Endothelial cell of umbilical vein (primary cell): ENCODE measurements around the gene GARIN5A. TPM values are rescaled to one million over a fixed set of nuclear protein-coding genes. Genes with fewer than 3 reads are reported as not detected.
A peak's percentile ranks its signal among the peaks of the same experiment; 100 is the strongest.

Experiments used
- Bru-seq: library from RNA; stranded (reverse); fragments of 400-500 nt; gene quantifications from one replicate; lab custom pipeline; 2021; lab: Mats Ljungman, UMichigan
- BruChase-seq, 2 experiments: library from RNA; stranded (reverse); fragments of 400-500 nt; gene quantifications; one replicate each; lab custom pipeline; 2021; lab: Mats Ljungman, UMichigan
- BruUV-seq: library from RNA; stranded (reverse); fragments of 400-500 nt; replicated peaks from 2 replicates; lab custom pipeline; 2021; lab: Mats Ljungman, UMichigan
- CTCF ChIA-PET: fragments of 300-600, 350-600 bp; sonication (Branson Sonifier 250); formaldehyde crosslinking; loops from one replicate; lab custom pipeline; 2021; ENCODE audit warnings: antibody characterized with exemption, inconsistent platforms; lab: Charles Lee
- POLR2A ChIA-PET: fragments of 300-600, 350-600 bp; sonication (Branson Sonifier 250); formaldehyde crosslinking; loops from one replicate; lab custom pipeline; 2021; ENCODE audit warnings: antibody characterized with exemption, inconsistent platforms; lab: Charles Lee
- DNase-seq: peaks from one replicate; pipeline ENCODE4 v3.0.0-alpha.2; 2011; ENCODE audit warnings: low read depth, low spot score
- FAIRE-seq: peaks from 2 replicates; lab custom pipeline; 2011; peaks lifted over from hg19 to GRCh38; lab: Jason Lieb, UNC
- H2AFZ ChIP-seq: 2 replicates; pipeline ENCODE4 v1.6.0; 2012; ENCODE audit warnings: low read depth, low read length, control low read depth, inconsistent platforms
- H3K27ac ChIP-seq: 2 replicates; pipeline ENCODE4 v1.5.1; 2011; ENCODE audit warnings: low read depth, mild to moderate bottlenecking, control low read depth, low read length, moderate library complexity; ENCODE audit not compliant: insufficient read depth
- H3K27me3 ChIP-seq, 2 experiments: 2 replicates each; pipeline versions ENCODE4 v1.6.0 to v1.6.1; 2011; ENCODE audit warnings: low read length in 2 of 2, mixed read lengths in 1 of 2; ENCODE audit not compliant: control insufficient read depth in 2 of 2, insufficient read depth in 2 of 2
- H3K36me3 ChIP-seq, 2 experiments: 2 replicates in 1 of 2; 3 replicates in 1 of 2; pipeline ENCODE4 v1.5.1; 2011; ENCODE audit warnings: low read length in 2 of 2, mild to moderate bottlenecking in 1 of 2, moderate library complexity in 1 of 2; ENCODE audit not compliant: control insufficient read depth in 2 of 2, insufficient read depth in 2 of 2; ENCODE audit errors: extremely low read depth in 1 of 2
- H3K4me1 ChIP-seq: 3 replicates; pipeline ENCODE4 v1.5.1; 2011; ENCODE audit warnings: mild to moderate bottlenecking, low read length; ENCODE audit not compliant: control insufficient read depth, insufficient read depth; ENCODE audit errors: extremely low read depth
- H3K4me2 ChIP-seq: 2 replicates; pipeline ENCODE4 v1.6.1; 2011; ENCODE audit warnings: low read length, control low read depth, mixed read lengths; ENCODE audit not compliant: insufficient read depth
- H3K4me3 ChIP-seq, 3 experiments: fragments of 200-600 bp in 1 of 3; sonication (generic), shearing (Covaris generic) in 1 of 3; replicated peaks in 1 of 3; 2 replicates each; pipeline ENCODE4 v1.5.1; 2011 to 2016; ENCODE audit warnings: control low read depth in 3 of 3, low read length in 3 of 3, mild to moderate bottlenecking in 2 of 3, inconsistent platforms in 1 of 3, low read depth in 1 of 3, moderate library complexity in 1 of 3; ENCODE audit not compliant: insufficient read depth in 1 of 3
- H3K79me2 ChIP-seq: 2 replicates; pipeline ENCODE4 v1.6.0; 2012; ENCODE audit warnings: low read length, inconsistent platforms; ENCODE audit not compliant: control insufficient read depth, insufficient read depth
- H3K9ac ChIP-seq: replicated peaks from 2 replicates; pipeline ENCODE3; 2011; ENCODE audit warnings: low read length, control low read depth; ENCODE audit not compliant: insufficient read depth; ENCODE audit errors: extremely low read depth
- H3K9me1 ChIP-seq: replicated peaks from 3 replicates; pipeline ENCODE4 v1.6.0; 2011; ENCODE audit warnings: mild to moderate bottlenecking, low read length; ENCODE audit not compliant: control insufficient read depth, insufficient read depth; ENCODE audit errors: extremely low read depth
- H3K9me3 ChIP-seq: replicated peaks from 2 replicates; pipeline ENCODE4 v1.5.1; 2012; ENCODE audit warnings: low read length, inconsistent platforms; ENCODE audit not compliant: control insufficient read depth, insufficient read depth
- H4K20me1 ChIP-seq: replicated peaks from 2 replicates; pipeline ENCODE3; 2011; ENCODE audit warnings: mild to moderate bottlenecking, low read length; ENCODE audit not compliant: control insufficient read depth, insufficient read depth; ENCODE audit errors: extremely low read depth
- CTCF ChIP-seq, 2 donors: IDR thresholded peaks; 1 replicate in 1 of 2; 2 replicates in 1 of 2; pipeline ENCODE4 v1.5.1; 2011; ENCODE audit warnings: low read length in 2 of 2, mild to moderate bottlenecking in 2 of 2, moderate library complexity in 2 of 2, control low read depth in 1 of 2, inconsistent platforms in 1 of 2, low read depth in 1 of 2; ENCODE audit not compliant: insufficient read depth in 1 of 2; ENCODE audit errors: extremely low read depth in 1 of 2
- EZH2 ChIP-seq: IDR thresholded peaks from 2 replicates; pipeline ENCODE4 v1.6.1; 2012; ENCODE audit warnings: borderline replicate concordance, low read depth, mild to moderate bottlenecking, moderate library complexity, low read length, inconsistent platforms; ENCODE audit not compliant: severe bottlenecking
- FOS ChIP-seq: IDR thresholded peaks from 2 replicates; pipeline ENCODE4 v1.6.1; 2011; ENCODE audit warnings: mild to moderate bottlenecking, low read length, moderate library complexity, borderline replicate concordance; ENCODE audit not compliant: insufficient read depth
- GATA2 ChIP-seq: IDR thresholded peaks from 2 replicates; pipeline ENCODE4 v1.7.0; 2011; ENCODE audit warnings: low read depth, mild to moderate bottlenecking, moderate library complexity, mixed read lengths, low read length; ENCODE audit not compliant: insufficient read length, insufficient read depth
- JUN ChIP-seq: IDR thresholded peaks from 2 replicates; pipeline ENCODE4 v1.6.1; 2011; ENCODE audit warnings: borderline replicate concordance, low read depth; ENCODE audit not compliant: insufficient read length, insufficient read depth
- MAX ChIP-seq: IDR thresholded peaks from 2 replicates; pipeline ENCODE4 v1.6.1; 2011; ENCODE audit not compliant: insufficient read depth, insufficient read length
- MYC ChIP-seq: IDR thresholded peaks from one replicate; pipeline ENCODE4 v1.6.1; 2011; ENCODE audit warnings: mild to moderate bottlenecking, low read depth, low read length
- POLR2A ChIP-seq: IDR thresholded peaks from 2 replicates; pipeline ENCODE4 v1.6.1; 2012; ENCODE audit warnings: low read depth, mild to moderate bottlenecking, control low read depth, low read length
- POLR2AphosphoS5 ChIP-seq: IDR thresholded peaks from 2 replicates; pipeline ENCODE4 v1.6.1; 2012; ENCODE audit warnings: low read depth, mild to moderate bottlenecking, control low read depth, low read length, moderate library complexity; ENCODE audit not compliant: insufficient read depth
- dilution Hi-C: fragments of 300-500 bp; cut with MboI; formaldehyde crosslinking; loops from one replicate; pipeline ENCODE4 v1.15.0; 2019; ENCODE audit warnings: low sequenced_read_pairs; ENCODE audit not compliant: extremely low pct_ligation_motif_present
- intact Hi-C: fragments of 100-400 bp; cut with micrococcal nuclease; formaldehyde crosslinking; loops from one replicate; pipeline ENCODE4 v1.10.0; 2022
- long read RNA-seq: library from polyadenylated mRNA; stranded (forward); transcript quantifications from one replicate; pipeline ENCODE4 v2.0.0, GENCODE V29; 2021
- polyA minus RNA-seq, 3 experiments: library from RNA; depleted of rRNA, polyadenylated mRNA; stranded (reverse); fragments of >200 nt; gene quantifications; 1 replicate in 1 of 3; 2 replicates in 2 of 3; pipeline ENCODE4 v1.2.3, GENCODE V29; 2011
- polyA plus RNA-seq, 4 experiments: library from polyadenylated mRNA; depleted of rRNA in 3 of 4; stranded (reverse) in 3 of 4; unstranded in 1 of 4; fragments of >200 nt; gene quantifications; 2 replicates each; pipeline versions ENCODE4 v1.2.1 to v1.2.3, GENCODE V29; 2011 to 2012; ENCODE audit warnings: missing spikeins in 1 of 4
- total RNA-seq: library from RNA; stranded (reverse); gene quantifications from 2 replicates; pipeline ENCODE4 v1.2.3, GENCODE V29; 2021

GARIN5A gene
- total RNA-seq (0.44 and 0.62 TPM in 2 replicates), polyA plus RNA-seq (0.65 and 0.76 TPM in 2 replicates), polyA minus RNA-seq (not detected in 2 replicates), Bru-seq, nascent RNA (percentile 19 among the genes with signal in this experiment), BruChase-seq, experiment 1, labeled RNA remaining after a 6-hour chase (percentile 8 among the genes with signal in this experiment), BruChase-seq, experiment 2, labeled RNA remaining after a 2-hour chase (not detected)
- polyA plus RNA-seq (2011; cell fraction: cytosol; rRNA removed): 0.23 and 0.45 TPM in 2 replicates
- 0.11 and 0.16 TPM in 2 replicates for polyA plus RNA-seq (2011; cell fraction: nucleus; rRNA removed)
- polyA plus RNA-seq (2012): 0.43 and 0.86 TPM in 2 replicates
- 7.6 TPM for polyA minus RNA-seq (2011; cell fraction: cytosol; rRNA and poly(A)+ RNA removed)
- polyA minus RNA-seq (2011; cell fraction: nucleus; rRNA and poly(A)+ RNA removed): 0.48 TPM in 1 of 2 replicates, not detected in the other
- long read RNA-seq: 0 reads

- ChIA-PET CTCF (no interaction called here), POLR2A (no interaction called here)
- FAIRE-seq (peak; percentile 90), DNase-seq (peak; percentile 94)
- no peak for TF ChIP-seq MYC
- TF ChIP-seq POLR2AphosphoS5: peak; percentile 93
- no peak for TF ChIP-seq EZH2
- TF ChIP-seq GATA2: no peak
- peak; percentile 96 for TF ChIP-seq POLR2A
- TF ChIP-seq JUN: peak; percentile 77
- no peak for TF ChIP-seq CTCF (IDR thresholded peaks at IDR 0.05; ENCODE audit: extremely low read depth in 1 of 2, insufficient read depth in 1 of 2, low read depth in 1 of 2, low read length in 2 of 2)
- peak; percentile 14 for TF ChIP-seq MAX
- no peak for TF ChIP-seq FOS
- Histone ChIP-seq H3K27ac (peak within 1 kb of the TSS; percentile 48), H3K4me2 (peak within 1 kb of the TSS; percentile 66), H3K4me1 (peaks cover 7% of the 10 kb centered on the region), H3K9ac (peak within 1 kb of the TSS; percentile 74), H4K20me1 (no peaks in the 10 kb centered on the region), H3K9me3 (no peaks in the 10 kb centered on the region), H3K4me3 (peak within 1 kb of the TSS; percentile 84 to 98 (median 87)), H2AFZ (peak within 1 kb of the TSS; percentile 93), H3K27me3 (no peaks in the 10 kb centered on the region), H3K36me3 (peaks cover 0 to 23% of the 10 kb centered on the region in 2 experiments), H3K9me1 (no peaks in the 10 kb centered on the region), H3K79me2 (peaks cover 7% of the 10 kb centered on the region)
- dilution Hi-C loops (no loop called here), intact Hi-C loops (loop anchor here (1.0 to 2.0 kb wide), 3 partner anchors 16 to 119 kb away; partner anchors contain the start of gene JOSD2)
- BruUV-seq: no TSS peak
Observed at GRCh38 chr19:50476224-50476906, at the start of gene GARIN5A, which contains the start of gene EMC10. Gene GARIN5A, minus strand, starts transcription at chr19:50476848. Its CDS starts 460 bp downstream, at chr19:50476388. Gene EMC10, plus strand, starts transcription at chr19:50476507. Its CDS starts 38 bp downstream, at chr19:50476545.
